Kidney (tissue), 14 donors: ENCODE results near the gene RSRC2. TPM values are rescaled to one million over a fixed set of nuclear protein-coding genes. Genes with fewer than 3 reads are reported as not detected.
"Not testable (repeated sequence)": the region's sequence is repeated elsewhere in the genome, so short reads cannot be mapped to it uniquely, and the experiment has no call there.

Experiments
- DNase-seq, 5 donors: peaks; one replicate each; pipeline ENCODE4 v3.0.0-alpha.2; 2013 to 2020
- FAIRE-seq: peaks from 2 replicates; lab custom pipeline; 2012; peaks lifted over from hg19 to GRCh38; lab: Jason Lieb, UNC
- H3K27ac ChIP-seq, 2 donors: one replicate each; pipeline ENCODE4 v1.7.0; 2013; ENCODE audit warnings: low read depth in 2 of 2, low read length in 2 of 2, inconsistent platforms in 1 of 2
- H3K27me3 ChIP-seq: one replicate; pipeline ENCODE4 v1.7.1; 2013; ENCODE audit warnings: low read length, inconsistent platforms; ENCODE audit not compliant: control insufficient read depth, insufficient read depth
- H3K36me3 ChIP-seq, 3 donors: one replicate each; pipeline versions ENCODE4 v1.7.0 to v1.7.1; 2013; ENCODE audit warnings: low read length in 3 of 3, control low read depth in 1 of 3, inconsistent platforms in 1 of 3; ENCODE audit not compliant: insufficient read depth in 3 of 3, control insufficient read depth in 2 of 3
- H3K4me1 ChIP-seq, 3 donors: one replicate each; pipeline versions ENCODE4 v1.7.0 to v1.7.1; 2013; ENCODE audit warnings: low read length in 3 of 3, inconsistent platforms in 1 of 3, low read depth in 1 of 3; ENCODE audit not compliant: control insufficient read depth in 2 of 3, insufficient read depth in 2 of 3
- H3K4me3 ChIP-seq, 3 donors: one replicate each; pipeline versions ENCODE4 v1.7.0 to v1.8.1; 2013; ENCODE audit warnings: low read length in 3 of 3, control low read depth in 1 of 3, inconsistent platforms in 1 of 3
- H3K9ac ChIP-seq, 3 donors: one replicate each; pipeline versions ENCODE4 v1.7.0 to v1.7.1; 2013; ENCODE audit warnings: low read length in 3 of 3, control low read depth in 1 of 3, inconsistent platforms in 1 of 3
- H3K9me3 ChIP-seq, 3 donors: one replicate each; pipeline versions ENCODE4 v1.7.0 to v1.7.1; 2013; ENCODE audit warnings: low read length in 3 of 3, control low read depth in 1 of 3, inconsistent platforms in 1 of 3; ENCODE audit not compliant: control insufficient read depth in 2 of 3, insufficient read depth in 1 of 3
- CTCF ChIP-seq: IDR thresholded peaks from 3 replicates; pipeline ENCODE4 v1.5.1; 2012; ENCODE audit warnings: mild to moderate bottlenecking, moderate library complexity, borderline replicate concordance; ENCODE audit not compliant: insufficient read depth; ENCODE audit errors: extremely low read depth
- intact Hi-C: fragments of 100-400 bp; cut with DNase I; formaldehyde crosslinking; loops from one replicate; pipeline ENCODE4 v1.11.1; 2022
- polyA plus RNA-seq: library from polyadenylated mRNA; stranded (reverse); fragments of 350-450 nt; fragmentation: Illumina TruSeq; extraction: RNeasy Lipid Tissue Mini Kit (QIAGEN cat#74804); gene quantifications from one replicate; pipeline ENCODE4 v1.2.3, GENCODE V29; 2014; ENCODE audit warnings: low read depth, low replicate concordance; ENCODE audit not compliant: insufficient read depth
- total RNA-seq: library from RNA; stranded (reverse); fragmentation: NEBNext Ultra II Directional; extraction: Animal tissue kit (Norgen Biotek cat#: 25700); gene quantifications from one replicate; pipeline ENCODE4 v1.2.1, GENCODE V29; 2021
- donor health status: control.
- donor health status: control.
- donor health status: control.
- donor health status: control.
- donor health status: control.
- donor health status: DM: yes; HTN: yes; CAD: no.
- donor health status: Normal renal cell carcinoma (clear cell type).

The RSRC2 gene
- total and polyA plus RNA-seq, 2 donors from 2014 or later, result 39.4 to 73.9 TPM

- no peak for FAIRE-seq
- intact Hi-C loops, result no loop called here
- Histone ChIP-seq H3K4me1 (no peaks in the 10 kb centered on the region), H3K4me3 (no peak overlapping the region), H3K27ac (no peak overlapping the region), H3K9ac (no peak overlapping the region), H3K27me3 (no peaks in the 10 kb centered on the region), H3K36me3 (peaks cover 33 to 81% (median 54%) of the 10 kb centered on the region in 3 donors), H3K9me3 (no peaks in the 10 kb centered on the region)
- DNase-seq, result no peak
- no peak for TF ChIP-seq CTCF
Observed at GRCh38 chr12:122516544-122517361, 10.0 kb downstream of the RSRC2 start.

- H3K27ac ChIP-seq, result no peak overlapping the region
- no peak for TF ChIP-seq CTCF
- no peaks in the 10 kb centered on the region for H3K4me1 ChIP-seq
- intact Hi-C loops, result no loop called here
- H3K27me3 ChIP-seq, result no peaks in the 10 kb centered on the region
- DNase-seq (no peak), FAIRE-seq (no peak)
- no peak overlapping the region for H3K9ac ChIP-seq
- H3K36me3 ChIP-seq, result peaks cover 30 to 80% (median 55%) of the 10 kb centered on the region in 3 donors
- H3K4me3 ChIP-seq, result no peak overlapping the region
- H3K9me3 ChIP-seq, result no peaks in the 10 kb centered on the region
Observed at GRCh38 chr12:122515275-122515674, 11.5 kb downstream of the RSRC2 start.

- H3K9me3 ChIP-seq, result no peaks in the 10 kb centered on the region
- no peaks in the 10 kb centered on the region for H3K4me1 ChIP-seq
- no peak for FAIRE-seq
- no peak for DNase-seq
- intact Hi-C loops, result no loop called here
- no peak overlapping the region for H3K9ac ChIP-seq
- no peak for TF ChIP-seq CTCF
- peaks cover 27 to 84% (median 52%) of the 10 kb centered on the region in 3 donors for H3K36me3 ChIP-seq
- no peak overlapping the region for H3K4me3 ChIP-seq
- no peaks in the 10 kb centered on the region for H3K27me3 ChIP-seq
- H3K27ac ChIP-seq, result no peak overlapping the region
Observed at GRCh38 chr12:122513660-122514059, 13.1 kb downstream of the RSRC2 start.

- H3K27ac ChIP-seq, DNase-seq, FAIRE-seq, H3K9me3 ChIP-seq, H3K27me3 ChIP-seq, H3K4me3 ChIP-seq, intact Hi-C loops, H3K4me1 ChIP-seq, H3K9ac ChIP-seq: not testable (repeated sequence)
- peaks cover 28 to 84% (median 54%) of the 10 kb centered on the region in 3 donors for H3K36me3 ChIP-seq
Observed at GRCh38 chr12:122513028-122513427, 13.7 kb downstream of the RSRC2 start.
